Measurements from ENCODE around the gene FXN. TPM values are rescaled to one million over a fixed set of nuclear protein-coding genes. Genes with fewer than 3 reads are reported as not detected.

FXN gene
- total RNA-seq, 4 donors from 2014 or later, result 1.8 to 10.1 (median 3.3) TPM

DNA sequence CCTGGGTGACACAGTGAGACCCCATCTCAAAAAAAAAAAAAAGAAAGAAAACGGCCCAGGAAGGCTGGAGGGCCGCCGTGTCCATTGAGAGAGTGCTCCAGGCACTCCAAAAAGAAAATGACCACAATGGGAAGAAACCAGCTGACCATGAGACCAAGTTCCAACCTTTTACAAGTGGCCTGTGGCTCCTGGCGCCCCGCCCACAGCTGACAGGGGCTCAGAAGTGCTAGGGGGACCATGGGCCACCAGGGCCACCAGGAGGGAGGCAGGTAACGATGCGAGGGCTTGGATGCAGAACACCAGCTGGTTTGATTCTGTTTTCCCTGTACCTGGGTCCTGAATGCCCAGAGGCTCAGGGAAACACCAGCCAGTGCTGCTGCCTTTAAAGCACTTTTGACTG is 34.6 kb downstream of the FXN start:
- TF ChIP-seq, protein P1, sequence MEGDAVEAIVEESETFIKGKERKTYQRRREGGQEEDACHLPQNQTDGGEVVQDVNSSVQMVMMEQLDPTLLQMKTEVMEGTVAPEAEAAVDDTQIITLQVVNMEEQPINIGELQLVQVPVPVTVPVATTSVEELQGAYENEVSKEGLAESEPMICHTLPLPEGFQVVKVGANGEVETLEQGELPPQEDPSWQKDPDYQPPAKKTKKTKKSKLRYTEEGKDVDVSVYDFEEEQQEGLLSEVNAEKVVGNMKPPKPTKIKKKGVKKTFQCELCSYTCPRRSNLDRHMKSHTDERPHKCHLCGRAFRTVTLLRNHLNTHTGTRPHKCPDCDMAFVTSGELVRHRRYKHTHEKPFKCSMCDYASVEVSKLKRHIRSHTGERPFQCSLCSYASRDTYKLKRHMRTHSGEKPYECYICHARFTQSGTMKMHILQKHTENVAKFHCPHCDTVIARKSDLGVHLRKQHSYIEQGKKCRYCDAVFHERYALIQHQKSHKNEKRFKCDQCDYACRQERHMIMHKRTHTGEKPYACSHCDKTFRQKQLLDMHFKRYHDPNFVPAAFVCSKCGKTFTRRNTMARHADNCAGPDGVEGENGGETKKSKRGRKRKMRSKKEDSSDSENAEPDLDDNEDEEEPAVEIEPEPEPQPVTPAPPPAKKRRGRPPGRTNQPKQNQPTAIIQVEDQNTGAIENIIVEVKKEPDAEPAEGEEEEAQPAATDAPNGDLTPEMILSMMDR (IDR thresholded peaks at IDR 0.05; ENCODE audit: low read depth), result no peak

DNA sequence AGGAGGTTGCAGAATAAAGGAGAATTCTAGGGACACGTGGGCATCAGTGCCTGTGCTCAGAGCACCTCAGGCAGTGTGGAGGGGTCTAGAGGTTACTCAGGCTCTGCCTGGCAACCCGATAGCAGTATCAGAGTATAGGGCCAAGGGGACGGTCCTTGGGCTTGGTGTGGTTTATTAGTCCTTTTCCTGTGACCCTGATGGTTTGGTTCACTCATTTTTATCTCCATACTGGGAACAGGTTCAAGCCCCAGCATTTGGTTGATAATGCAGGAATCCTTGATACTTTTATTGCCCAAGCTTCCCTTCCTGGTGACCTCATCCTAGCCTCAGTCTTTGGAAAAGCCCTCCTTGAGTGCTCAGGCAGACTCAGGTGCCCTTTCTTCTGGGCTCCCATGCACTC is 35.5 kb downstream of the FXN start:
- TF ChIP-seq, protein P1 (IDR thresholded peaks at IDR 0.05; ENCODE audit: low read depth), result no peak

DNA sequence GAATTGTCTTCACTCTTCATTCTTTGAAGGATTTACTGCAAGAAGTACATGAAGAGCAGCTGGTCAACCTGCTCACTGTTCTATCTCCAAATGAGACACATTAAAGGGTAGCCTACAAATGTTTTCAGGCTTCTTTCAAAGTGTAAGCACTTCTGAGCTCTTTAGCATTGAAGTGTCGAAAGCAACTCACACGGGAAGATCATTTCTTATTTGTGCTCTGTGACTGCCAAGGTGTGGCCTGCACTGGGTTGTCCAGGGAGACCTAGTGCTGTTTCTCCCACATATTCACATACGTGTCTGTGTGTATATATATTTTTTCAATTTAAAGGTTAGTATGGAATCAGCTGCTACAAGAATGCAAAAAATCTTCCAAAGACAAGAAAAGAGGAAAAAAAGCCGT is 37.6 kb downstream of the FXN start:
- TF ChIP-seq, protein P1 (IDR thresholded peaks at IDR 0.05; ENCODE audit: low read depth), result no peak

DNA sequence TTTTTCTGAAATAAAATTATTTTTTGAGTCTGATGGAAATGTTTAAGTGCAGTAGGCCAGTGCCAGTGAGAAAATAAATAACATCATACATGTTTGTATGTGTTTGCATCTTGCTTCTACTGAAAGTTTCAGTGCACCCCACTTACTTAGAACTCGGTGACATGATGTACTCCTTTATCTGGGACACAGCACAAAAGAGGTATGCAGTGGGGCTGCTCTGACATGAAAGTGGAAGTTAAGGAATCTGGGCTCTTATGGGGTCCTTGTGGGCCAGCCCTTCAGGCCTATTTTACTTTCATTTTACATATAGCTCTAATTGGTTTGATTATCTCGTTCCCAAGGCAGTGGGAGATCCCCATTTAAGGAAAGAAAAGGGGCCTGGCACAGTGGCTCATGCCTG is 39.2 kb downstream of the FXN start:
- TF ChIP-seq, protein P1 (IDR thresholded peaks at IDR 0.05; ENCODE audit: low read depth), result no peak

DNA sequence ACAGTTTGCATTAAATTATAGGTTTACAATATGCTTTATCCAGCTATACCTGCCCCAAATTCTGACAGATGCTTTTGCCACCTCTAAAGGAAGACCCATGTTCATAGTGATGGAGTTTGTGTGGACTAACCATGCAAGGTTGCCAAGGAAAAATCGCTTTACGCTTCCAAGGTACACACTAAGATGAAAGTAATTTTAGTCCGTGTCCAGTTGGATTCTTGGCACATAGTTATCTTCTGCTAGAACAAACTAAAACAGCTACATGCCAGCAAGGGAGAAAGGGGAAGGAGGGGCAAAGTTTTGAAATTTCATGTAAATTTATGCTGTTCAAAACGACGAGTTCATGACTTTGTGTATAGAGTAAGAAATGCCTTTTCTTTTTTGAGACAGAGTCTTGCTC is 41.0 kb downstream of the FXN start:
- TF ChIP-seq, protein P1 (IDR thresholded peaks at IDR 0.05; ENCODE audit: low read depth), result no peak

DNA sequence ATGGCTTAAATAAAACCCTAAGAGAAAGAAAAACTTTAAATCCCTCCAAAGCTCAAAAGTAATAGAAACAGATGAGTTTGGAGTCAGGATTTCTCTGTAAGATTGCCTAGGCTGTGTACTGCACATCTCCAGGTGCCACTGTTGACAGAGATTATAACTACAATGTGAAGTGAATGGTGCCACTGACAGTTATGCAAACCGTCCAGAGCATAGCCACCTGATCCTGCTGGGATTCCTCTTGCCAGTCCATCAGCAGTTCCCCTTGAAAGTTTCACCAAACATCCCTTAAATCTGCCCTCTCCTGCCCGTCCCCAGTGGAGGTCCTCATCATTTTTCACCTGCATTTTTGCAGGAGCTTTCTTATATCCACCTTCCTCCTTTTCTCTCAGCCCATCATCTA is 42.5 kb downstream of the FXN start:
- TF ChIP-seq, protein P1 (IDR thresholded peaks at IDR 0.05; ENCODE audit: low read depth), result no peak

DNA sequence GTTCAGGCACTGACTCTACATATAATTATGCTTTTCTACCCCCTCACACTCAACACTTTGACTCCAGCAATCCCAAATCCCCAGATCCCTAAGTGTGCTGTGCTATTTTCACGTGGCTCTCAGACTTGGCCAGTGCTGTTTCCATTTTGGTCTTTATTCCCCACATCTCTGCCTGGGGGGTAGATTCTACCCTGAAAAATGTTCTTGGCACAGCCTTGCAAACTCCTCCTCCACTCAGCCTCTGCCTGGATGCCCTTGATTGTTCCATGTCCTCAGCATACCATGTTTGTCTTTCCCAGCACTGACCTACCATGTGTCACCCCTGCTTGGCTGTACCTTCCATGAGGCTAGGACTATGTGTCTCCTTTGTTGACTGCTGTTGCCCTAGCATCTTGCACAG is 43.0 kb downstream of the FXN start:
- TF ChIP-seq, protein P1 (IDR thresholded peaks at IDR 0.05; ENCODE audit: low read depth), result no peak

Measured in subcutaneous adipose tissue (tissue), 4 donors.